WTC11 (cell line): ENCODE results near the gene LY6G6F.

ENCODE experiments used
- ATF1 ChIP-seq: sonication (generic); formaldehyde crosslinking; IDR thresholded peaks from 2 replicates; pipeline ENCODE4 v1.8.1; 2023; ENCODE audit warnings: mild to moderate bottlenecking, moderate library complexity, missing genetic modification reagents
- CBFB ChIP-seq: sonication (generic); formaldehyde crosslinking; IDR thresholded peaks from 2 replicates; pipeline ENCODE4 v1.8.1; 2022; ENCODE audit warnings: mild to moderate bottlenecking, low read depth, missing genetic modification reagents
- CTCF ChIP-seq: fragments of 200-600 bp; IDR thresholded peaks from 2 replicates; pipeline ENCODE4 v1.8.0; 2022; ENCODE audit warnings: antibody characterized with exemption
- E2F4 ChIP-seq: sonication (generic); formaldehyde crosslinking; IDR thresholded peaks from 2 replicates; pipeline ENCODE4 v1.8.1; 2022; ENCODE audit warnings: low read depth, mild to moderate bottlenecking, moderate library complexity, missing genetic modification reagents, borderline replicate concordance
- EMX1 ChIP-seq: fragments of 250-450 bp; sonication (Bioruptor Pico); IDR thresholded peaks from 2 replicates; pipeline ENCODE4 v1.8.0; 2021; ENCODE audit warnings: mild to moderate bottlenecking
- ESRRA ChIP-seq: sonication (generic); formaldehyde crosslinking; IDR thresholded peaks from 2 replicates; pipeline ENCODE4 v1.8.1; 2022; ENCODE audit warnings: mild to moderate bottlenecking, missing genetic modification reagents, borderline replicate concordance
- FOXK1 ChIP-seq: sonication (generic); formaldehyde crosslinking; IDR thresholded peaks from 2 replicates; pipeline ENCODE4 v1.8.0; 2022; ENCODE audit warnings: mild to moderate bottlenecking, moderate library complexity, missing genetic modification reagents
- NFYB ChIP-seq: sonication (generic); formaldehyde crosslinking; conservative IDR thresholded peaks from 2 replicates; pipeline ENCODE4 v1.8.0; 2022; ENCODE audit warnings: low read depth, missing genetic modification reagents
- PRRX2 ChIP-seq: fragments of 250-450 bp; sonication (Bioruptor Pico); IDR thresholded peaks from 2 replicates; pipeline ENCODE4 v1.8.0; 2021; ENCODE audit warnings: mild to moderate bottlenecking
- SP1 ChIP-seq: sonication (generic); formaldehyde crosslinking; conservative IDR thresholded peaks from 2 replicates; pipeline ENCODE4 v1.8.1; 2022; ENCODE audit warnings: missing genetic modification reagents
- STAT6 ChIP-seq: sonication (generic); formaldehyde crosslinking; conservative IDR thresholded peaks from 2 replicates; pipeline ENCODE4 v1.8.1; 2023; ENCODE audit warnings: mild to moderate bottlenecking, low read depth, missing genetic modification reagents, moderate library complexity
- TF ChIP-seq, protein P1 (sequence below): sonication (generic); formaldehyde crosslinking; IDR thresholded peaks from 2 replicates; pipeline ENCODE4 v1.8.0; 2022; ENCODE audit warnings: mild to moderate bottlenecking, missing genetic modification reagents
- TF ChIP-seq, protein P2 (sequence below): sonication (generic); formaldehyde crosslinking; IDR thresholded peaks from 2 replicates; pipeline ENCODE4 v1.8.0; 2022; ENCODE audit warnings: mild to moderate bottlenecking, missing genetic modification reagents

GRCh38 chr6:31676322-31676903 lies 30.3 kb upstream of the LY6G6F start:
- TF ChIP-seq, protein P1, sequence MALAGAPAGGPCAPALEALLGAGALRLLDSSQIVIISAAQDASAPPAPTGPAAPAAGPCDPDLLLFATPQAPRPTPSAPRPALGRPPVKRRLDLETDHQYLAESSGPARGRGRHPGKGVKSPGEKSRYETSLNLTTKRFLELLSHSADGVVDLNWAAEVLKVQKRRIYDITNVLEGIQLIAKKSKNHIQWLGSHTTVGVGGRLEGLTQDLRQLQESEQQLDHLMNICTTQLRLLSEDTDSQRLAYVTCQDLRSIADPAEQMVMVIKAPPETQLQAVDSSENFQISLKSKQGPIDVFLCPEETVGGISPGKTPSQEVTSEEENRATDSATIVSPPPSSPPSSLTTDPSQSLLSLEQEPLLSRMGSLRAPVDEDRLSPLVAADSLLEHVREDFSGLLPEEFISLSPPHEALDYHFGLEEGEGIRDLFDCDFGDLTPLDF (CRISPR knock-in tag), result no peak
- TF ChIP-seq CTCF (no peak), PRRX2 (no peak), SP1 (no peak), EMX1 (CRISPR knock-in tag) (no peak), CBFB (CRISPR knock-in tag) (no peak), E2F4 (no peak), FOXK1 (no peak), ESRRA (CRISPR knock-in tag) (no peak), NFYB (CRISPR knock-in tag) (no peak), ATF1 (CRISPR knock-in tag) (no peak), STAT6 (no peak)
- TF ChIP-seq, protein P2, sequence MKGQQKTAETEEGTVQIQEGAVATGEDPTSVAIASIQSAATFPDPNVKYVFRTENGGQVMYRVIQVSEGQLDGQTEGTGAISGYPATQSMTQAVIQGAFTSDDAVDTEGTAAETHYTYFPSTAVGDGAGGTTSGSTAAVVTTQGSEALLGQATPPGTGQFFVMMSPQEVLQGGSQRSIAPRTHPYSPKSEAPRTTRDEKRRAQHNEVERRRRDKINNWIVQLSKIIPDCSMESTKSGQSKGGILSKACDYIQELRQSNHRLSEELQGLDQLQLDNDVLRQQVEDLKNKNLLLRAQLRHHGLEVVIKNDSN, result no peak
